ENCODE data around the gene AHNAK.
"Not testable (repeated sequence)": the region's sequence is repeated elsewhere in the genome, so short reads cannot be mapped to it uniquely, and the experiment has no call there.

Gene AHNAK, protein sequence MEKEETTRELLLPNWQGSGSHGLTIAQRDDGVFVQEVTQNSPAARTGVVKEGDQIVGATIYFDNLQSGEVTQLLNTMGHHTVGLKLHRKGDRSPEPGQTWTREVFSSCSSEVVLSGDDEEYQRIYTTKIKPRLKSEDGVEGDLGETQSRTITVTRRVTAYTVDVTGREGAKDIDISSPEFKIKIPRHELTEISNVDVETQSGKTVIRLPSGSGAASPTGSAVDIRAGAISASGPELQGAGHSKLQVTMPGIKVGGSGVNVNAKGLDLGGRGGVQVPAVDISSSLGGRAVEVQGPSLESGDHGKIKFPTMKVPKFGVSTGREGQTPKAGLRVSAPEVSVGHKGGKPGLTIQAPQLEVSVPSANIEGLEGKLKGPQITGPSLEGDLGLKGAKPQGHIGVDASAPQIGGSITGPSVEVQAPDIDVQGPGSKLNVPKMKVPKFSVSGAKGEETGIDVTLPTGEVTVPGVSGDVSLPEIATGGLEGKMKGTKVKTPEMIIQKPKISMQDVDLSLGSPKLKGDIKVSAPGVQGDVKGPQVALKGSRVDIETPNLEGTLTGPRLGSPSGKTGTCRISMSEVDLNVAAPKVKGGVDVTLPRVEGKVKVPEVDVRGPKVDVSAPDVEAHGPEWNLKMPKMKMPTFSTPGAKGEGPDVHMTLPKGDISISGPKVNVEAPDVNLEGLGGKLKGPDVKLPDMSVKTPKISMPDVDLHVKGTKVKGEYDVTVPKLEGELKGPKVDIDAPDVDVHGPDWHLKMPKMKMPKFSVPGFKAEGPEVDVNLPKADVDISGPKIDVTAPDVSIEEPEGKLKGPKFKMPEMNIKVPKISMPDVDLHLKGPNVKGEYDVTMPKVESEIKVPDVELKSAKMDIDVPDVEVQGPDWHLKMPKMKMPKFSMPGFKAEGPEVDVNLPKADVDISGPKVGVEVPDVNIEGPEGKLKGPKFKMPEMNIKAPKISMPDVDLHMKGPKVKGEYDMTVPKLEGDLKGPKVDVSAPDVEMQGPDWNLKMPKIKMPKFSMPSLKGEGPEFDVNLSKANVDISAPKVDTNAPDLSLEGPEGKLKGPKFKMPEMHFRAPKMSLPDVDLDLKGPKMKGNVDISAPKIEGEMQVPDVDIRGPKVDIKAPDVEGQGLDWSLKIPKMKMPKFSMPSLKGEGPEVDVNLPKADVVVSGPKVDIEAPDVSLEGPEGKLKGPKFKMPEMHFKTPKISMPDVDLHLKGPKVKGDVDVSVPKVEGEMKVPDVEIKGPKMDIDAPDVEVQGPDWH (N-terminal part only)

DNA sequence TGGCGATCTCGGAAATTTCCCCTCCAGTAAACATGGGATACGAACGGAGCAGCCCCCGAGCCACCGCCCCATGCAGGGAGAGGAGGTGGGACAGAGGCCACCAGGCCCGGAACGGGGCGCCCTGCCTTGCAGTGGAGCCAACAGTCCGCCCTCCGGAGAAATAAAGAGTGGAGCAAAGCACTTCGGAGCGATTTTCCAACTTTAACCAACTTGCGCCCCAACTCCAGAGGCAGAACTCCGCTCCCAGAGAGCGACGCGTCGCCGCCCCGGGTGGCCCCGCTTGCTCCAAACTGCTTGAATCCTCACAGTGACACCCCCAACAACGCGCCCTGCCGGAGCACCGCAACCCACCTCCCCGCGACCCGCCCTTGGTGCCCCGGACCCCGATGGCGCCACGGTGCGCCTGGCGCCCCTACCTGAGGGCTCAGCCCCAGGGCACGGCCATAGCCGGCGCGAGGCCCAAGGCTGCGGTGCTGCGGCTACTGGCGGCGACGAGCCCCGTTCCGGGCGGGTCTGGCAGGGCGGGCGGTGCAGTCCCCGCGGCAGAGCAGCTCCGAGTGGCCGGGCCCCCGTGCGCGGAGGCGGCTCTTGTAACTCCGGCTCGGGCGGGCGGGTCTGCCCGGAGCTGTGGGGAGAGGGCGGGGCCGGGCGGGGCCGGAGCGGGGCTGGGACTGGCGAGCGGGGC, at the start of gene AHNAK:
TSS of gene AHNAK (minus strand) at position 563 of the 685 bp plus-strand sequence. CDS start 10,708 bp downstream, outside the sequence.
- peak; percentile 70 to 76 for DNase-seq

DNA sequence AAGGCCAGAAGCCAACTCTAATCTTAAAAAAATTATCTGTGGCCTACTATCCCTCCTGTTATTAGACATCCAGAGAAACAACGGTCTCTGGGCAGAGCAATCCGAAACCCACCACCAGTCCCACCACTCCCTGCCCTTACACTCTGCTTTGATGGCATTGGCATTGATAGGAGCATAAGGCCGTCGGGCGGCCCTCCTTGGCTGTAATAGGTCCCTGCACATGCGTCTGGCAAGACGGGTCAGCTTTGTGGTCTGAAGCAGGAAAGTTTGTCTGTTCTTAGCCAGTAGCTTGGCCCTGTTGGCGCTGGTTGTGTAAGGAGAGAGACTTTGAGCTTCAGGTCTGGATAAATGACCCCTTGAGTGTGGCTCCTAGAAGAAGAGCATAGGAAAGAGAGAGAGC, 48.5 kb upstream of the AHNAK start:
- DNase-seq: no peak

DNA sequence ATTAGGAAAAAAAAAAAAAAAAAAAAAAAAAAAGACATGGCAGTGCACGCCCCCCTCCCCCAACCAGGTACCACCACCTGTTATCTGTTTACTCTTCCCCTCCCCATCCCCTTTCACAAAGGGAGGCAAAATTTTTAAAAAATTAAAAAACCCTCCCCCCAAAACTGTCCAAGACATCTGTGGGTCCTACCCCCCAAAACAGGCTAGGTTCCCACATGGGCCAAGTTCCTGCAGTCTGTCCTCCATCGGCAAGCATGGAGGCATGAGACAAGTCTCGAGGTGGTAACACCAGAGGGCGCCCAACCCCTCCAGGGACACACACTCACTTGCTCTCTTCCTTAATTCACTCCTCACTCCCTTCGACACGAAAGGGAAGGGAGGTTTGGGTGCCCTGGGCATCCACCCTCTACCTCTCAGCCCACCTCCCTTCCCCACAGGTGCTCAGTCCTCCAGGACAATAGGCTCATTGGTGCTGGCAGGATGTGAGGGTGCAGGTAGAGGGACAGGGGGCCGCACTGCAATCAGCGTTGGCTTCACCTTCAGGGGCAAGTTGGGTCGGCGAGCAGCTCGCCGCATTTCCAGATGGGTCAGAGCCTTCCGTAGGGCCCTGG, 46.9 kb upstream of the AHNAK start:
- DNase-seq: peak; percentile 82 to 87

GRCh38 chr11:62592989-62593421, 46.4 kb upstream of the AHNAK start:
- DNase-seq: no peak

GRCh38 chr11:62592146-62592815, 45.7 kb upstream of the AHNAK start:
- no peak for DNase-seq

GRCh38 chr11:62591448-62592145, 45.0 kb upstream of the AHNAK start, which contains the start of gene TUT1:
Gene TUT1, minus strand, starts transcription at chr11:62591523. Its CDS starts 38 bp downstream, at chr11:62591485.
- peak; percentile 95 to 96 for DNase-seq

DNA sequence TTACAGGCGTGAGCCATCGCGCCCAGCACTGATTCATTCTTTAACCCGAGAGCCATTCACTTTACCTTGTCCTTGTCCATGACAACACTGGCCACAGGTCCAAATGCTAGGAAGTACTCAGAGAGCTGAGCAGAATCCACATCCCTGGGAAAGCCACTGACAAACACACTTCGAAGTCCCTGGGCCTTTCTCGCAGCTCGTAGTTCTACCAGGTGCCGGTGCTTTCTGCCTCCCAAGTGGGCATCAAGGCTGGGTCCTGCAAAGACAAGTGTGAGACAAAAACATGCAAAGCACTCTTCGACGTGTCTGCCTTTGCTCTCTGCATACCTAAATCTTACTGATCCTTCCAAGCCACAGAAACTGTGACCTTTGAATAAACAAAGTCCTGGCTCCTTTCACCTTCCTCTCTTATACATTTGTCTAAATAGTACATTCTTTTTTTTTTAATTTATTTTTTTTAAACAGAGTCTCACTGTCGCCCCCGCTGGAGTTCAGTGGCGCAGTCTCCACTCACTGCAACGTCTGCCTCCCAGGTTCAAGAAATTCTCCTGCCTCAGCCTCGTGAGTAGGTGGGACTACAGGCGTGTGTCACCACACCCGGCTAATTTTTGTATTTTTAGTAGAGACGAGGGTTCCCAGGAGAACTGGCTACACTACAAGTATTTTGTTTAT, 42.5 kb upstream of the AHNAK start:
- peak in 1 of 2 experiments; percentile 39 for DNase-seq

- DNase-seq: not testable (repeated sequence)
Measured at GRCh38 chr11:62585356-62585755, 38.8 kb upstream of the AHNAK start.

DNA sequence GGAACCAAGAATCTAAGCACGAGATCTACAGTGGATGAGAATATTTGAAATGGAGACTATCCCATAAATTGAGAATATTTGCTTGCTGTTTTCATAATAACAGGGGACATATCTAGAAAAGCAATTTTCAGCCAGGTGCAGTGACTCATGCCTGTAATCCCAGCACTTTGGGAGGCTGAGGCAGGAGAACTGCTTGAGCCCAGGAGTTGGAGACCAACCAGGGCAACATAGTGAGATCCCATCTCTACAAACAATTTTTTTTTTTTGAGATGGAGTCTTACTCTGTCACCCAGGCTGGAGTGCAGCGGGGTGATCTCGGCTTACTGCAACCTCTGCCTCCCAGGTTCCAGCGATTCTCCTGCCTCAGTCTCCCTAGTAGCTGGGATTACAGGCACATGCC, 35.1 kb upstream of the AHNAK start:
- not testable (repeated sequence) for DNase-seq

- no peak for DNase-seq
Measured at GRCh38 chr11:62580959-62581715, 34.5 kb upstream of the AHNAK start.

GRCh38 chr11:62579252-62579651, 32.6 kb upstream of the AHNAK start:
- DNase-seq: no peak

GRCh38 chr11:62578541-62578940, 31.9 kb upstream of the AHNAK start:
- DNase-seq: no peak

DNA sequence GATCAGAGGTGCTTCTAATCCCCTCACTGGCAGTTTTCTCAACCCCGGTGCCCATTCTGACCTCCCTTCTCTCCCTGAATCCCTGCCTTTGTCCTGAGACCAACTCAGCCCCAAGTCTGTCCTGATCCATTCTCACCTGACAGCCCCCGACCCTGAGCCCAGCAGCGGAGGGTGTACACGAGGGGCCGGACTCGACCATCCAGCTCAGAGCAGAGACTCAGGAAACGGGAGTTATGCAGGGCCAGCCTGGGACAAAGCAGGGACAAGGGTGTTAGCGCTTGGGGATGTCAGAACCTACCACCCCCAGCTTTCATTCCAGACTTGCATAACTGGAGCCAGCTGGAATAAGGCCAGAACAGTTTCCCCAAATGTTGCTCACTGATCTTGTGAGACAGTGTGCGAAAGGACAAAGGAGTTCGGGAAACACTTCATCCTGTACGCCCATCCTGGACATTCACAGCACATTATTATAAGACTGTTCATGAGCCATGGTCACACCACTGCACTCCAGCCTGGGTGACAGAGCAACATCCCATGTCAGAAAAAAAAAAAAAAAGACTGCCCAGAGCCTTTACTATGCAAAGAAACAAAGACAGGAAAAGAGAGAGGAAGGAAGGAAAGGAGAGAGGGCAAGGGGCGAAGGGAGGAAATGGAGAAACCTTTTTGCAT, 30.6 kb upstream of the AHNAK start:
- no peak for DNase-seq

- DNase-seq: no peak
Measured at GRCh38 chr11:62575837-62576236, 29.2 kb upstream of the AHNAK start.

DNA sequence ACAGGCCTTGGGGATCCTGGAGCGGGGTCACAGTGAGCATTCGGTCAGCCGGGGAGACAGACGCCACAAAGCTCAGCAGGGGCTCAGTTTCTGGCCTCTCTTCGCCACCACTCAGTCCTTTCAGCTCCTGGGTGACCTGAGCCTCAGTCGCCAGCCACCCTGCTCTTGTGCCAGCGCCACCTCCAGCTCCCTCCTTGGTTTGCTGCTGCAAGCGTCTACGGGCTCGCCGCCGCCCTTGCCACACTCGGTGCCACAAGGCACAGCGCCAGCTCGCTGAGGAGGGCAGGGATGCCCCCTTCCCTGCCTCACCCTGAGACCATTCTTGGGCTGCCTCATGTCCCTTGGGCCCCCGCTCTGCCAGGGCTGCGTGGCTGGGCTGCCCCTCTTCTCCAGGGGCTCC, 28.6 kb upstream of the AHNAK start:
- DNase-seq: no peak

DNA sequence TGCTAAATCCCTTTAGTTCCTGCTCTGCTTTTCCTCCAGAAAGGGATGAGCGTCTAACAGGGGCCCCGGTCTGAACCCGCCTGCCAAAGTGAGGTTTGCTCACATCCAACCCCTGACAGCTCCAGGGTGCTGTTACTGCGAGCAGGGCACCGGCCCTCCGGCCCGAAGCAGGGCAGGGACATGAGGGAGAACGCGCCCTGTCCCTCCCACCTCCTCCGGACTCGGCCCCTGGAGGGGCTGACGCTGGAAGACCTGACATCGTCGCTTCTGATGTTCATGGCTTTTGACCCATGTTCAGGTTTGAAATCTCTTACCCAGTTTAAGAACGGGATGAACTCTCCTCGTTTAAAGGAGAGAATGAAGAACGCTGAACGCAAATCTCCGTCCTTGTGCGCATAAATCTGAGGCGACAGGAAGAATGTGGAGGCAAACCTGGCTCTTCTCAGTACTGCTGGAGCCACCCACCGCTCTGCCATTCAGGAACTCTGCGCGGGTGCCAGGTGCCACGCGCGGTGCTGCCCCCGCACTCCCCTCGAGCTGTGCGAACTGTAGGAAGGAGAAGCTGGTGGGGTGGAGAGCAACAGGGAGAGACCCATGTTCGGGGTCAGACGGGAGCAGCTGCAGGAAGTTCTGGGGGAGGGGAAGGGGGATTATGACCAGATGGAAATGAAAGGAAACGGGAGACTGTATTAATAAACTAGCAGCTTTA, 27.9 kb upstream of the AHNAK start:
- DNase-seq: no peak

DNA sequence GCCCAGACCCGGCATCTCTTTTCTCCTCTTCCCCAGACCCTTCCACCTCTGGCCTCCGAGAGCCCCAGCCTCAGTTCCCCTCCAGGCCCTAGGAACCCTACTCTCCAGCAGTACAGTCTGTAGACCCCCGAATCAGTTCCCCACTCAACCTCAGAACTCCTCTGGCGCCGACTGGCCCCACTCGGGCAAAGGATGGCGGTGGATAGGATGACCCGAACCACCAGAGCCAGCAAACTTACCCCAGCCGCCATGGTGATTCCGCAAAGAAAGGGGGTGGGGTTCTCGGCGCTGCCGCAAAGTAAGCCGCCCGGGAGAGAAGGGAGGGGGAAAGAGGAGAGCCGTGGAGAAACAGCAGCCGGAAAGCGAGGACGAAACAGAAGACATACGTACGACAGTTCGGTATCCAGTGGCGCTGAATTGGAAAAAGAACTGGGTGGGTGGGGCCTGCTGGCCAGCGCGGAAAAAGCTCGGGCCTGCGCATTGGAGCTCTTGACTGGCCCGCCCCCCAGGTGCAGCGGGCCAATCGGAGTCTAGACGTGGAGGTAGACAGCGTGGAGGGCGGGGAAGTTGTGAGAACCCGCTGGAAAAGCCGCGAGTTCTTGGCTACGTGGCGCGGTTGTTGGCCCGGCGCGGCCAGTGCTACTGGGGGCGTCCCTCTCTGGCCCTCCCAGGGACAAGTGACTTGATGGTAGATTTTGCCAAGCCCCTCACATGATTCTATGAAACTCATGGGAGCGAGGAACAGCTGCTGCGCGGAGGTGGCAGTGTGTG, 27.2 kb upstream of the AHNAK start, which contains the start of gene EEF1G:
TSS of gene EEF1G (minus strand) at position 300 of the 771 bp plus-strand sequence. CDS start at position 251, 49 bp downstream.
- peak; percentile 96 to 98 for DNase-seq

All from activated CD4-positive, alpha-beta T cell treated with anti-CD3 and anti-CD28 coated beads, Interleukin-2, amount 50 U/mL, for 48 hours (primary cell).